ENCODE results near the gene TBC1D13. TPM values are rescaled to one million over a fixed set of nuclear protein-coding genes. Genes with fewer than 3 reads are reported as not detected.

The TBC1D13 gene
- total and polyA plus RNA-seq, 2 of the 13 experiments (the other 11 are each of a cell fraction or from before 2014, with no cell fraction given), result 17.9 to 19.7 TPM

- TF ChIP-seq ZSCAN20 (CRISPR knock-in tag; IDR thresholded peaks at IDR 0.05; ENCODE audit: borderline replicate concordance), result peak; percentile 90
- 0 out of 2 replicates have a peak, but pooled peaks have one; percentile 24 for TF ChIP-seq BRCA1 (CRISPR knock-in tag; IDR thresholded peaks at IDR 0.05)
- no peak for TF ChIP-seq ZBTB46 (CRISPR knock-in tag; IDR thresholded peaks at IDR 0.05; ENCODE audit: borderline replicate concordance)
- TF ChIP-seq NR2C2 (CRISPR knock-in tag; IDR thresholded peaks at IDR 0.05; ENCODE audit: borderline replicate concordance), result peak; percentile 83
- peak; percentile 89 for TF ChIP-seq ZNF781 (CRISPR knock-in tag; IDR thresholded peaks at IDR 0.05; ENCODE audit: borderline replicate concordance, not compliant biosample characterization)
- peak; percentile 86; the same call in 1 of the 2 replicates for TF ChIP-seq ZFP90 (CRISPR knock-in tag; IDR thresholded peaks at IDR 0.05; ENCODE audit: borderline replicate concordance)
- TF ChIP-seq, protein P1, sequence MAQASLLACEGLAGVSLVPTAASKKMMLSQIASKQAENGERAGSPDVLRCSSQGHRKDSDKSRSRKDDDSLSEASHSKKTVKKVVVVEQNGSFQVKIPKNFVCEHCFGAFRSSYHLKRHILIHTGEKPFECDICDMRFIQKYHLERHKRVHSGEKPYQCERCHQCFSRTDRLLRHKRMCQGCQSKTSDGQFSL (CRISPR knock-in tag; IDR thresholded peaks at IDR 0.05), result peak; percentile 72
- peak; percentile 91 for TF ChIP-seq ZNF709 (CRISPR knock-in tag; IDR thresholded peaks at IDR 0.05)
- peak; percentile 65; the same call in 1 of the 2 replicates for TF ChIP-seq ONECUT2 (CRISPR knock-in tag; IDR thresholded peaks at IDR 0.05)
- TF ChIP-seq KAT7 (CRISPR knock-in tag; IDR thresholded peaks at IDR 0.05; ENCODE audit: borderline replicate concordance), result peak; percentile 94; the same call in 1 of the 2 replicates
- TF ChIP-seq SALL2 (CRISPR knock-in tag; IDR thresholded peaks at IDR 0.05), result peak; percentile 93
- TF ChIP-seq, protein P2, sequence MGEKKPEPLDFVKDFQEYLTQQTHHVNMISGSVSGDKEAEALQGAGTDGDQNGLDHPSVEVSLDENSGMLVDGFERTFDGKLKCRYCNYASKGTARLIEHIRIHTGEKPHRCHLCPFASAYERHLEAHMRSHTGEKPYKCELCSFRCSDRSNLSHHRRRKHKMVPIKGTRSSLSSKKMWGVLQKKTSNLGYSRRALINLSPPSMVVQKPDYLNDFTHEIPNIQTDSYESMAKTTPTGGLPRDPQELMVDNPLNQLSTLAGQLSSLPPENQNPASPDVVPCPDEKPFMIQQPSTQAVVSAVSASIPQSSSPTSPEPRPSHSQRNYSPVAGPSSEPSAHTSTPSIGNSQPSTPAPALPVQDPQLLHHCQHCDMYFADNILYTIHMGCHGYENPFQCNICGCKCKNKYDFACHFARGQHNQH (CRISPR knock-in tag; IDR thresholded peaks at IDR 0.05), result peak; percentile 98
- TF ChIP-seq, protein P3, sequence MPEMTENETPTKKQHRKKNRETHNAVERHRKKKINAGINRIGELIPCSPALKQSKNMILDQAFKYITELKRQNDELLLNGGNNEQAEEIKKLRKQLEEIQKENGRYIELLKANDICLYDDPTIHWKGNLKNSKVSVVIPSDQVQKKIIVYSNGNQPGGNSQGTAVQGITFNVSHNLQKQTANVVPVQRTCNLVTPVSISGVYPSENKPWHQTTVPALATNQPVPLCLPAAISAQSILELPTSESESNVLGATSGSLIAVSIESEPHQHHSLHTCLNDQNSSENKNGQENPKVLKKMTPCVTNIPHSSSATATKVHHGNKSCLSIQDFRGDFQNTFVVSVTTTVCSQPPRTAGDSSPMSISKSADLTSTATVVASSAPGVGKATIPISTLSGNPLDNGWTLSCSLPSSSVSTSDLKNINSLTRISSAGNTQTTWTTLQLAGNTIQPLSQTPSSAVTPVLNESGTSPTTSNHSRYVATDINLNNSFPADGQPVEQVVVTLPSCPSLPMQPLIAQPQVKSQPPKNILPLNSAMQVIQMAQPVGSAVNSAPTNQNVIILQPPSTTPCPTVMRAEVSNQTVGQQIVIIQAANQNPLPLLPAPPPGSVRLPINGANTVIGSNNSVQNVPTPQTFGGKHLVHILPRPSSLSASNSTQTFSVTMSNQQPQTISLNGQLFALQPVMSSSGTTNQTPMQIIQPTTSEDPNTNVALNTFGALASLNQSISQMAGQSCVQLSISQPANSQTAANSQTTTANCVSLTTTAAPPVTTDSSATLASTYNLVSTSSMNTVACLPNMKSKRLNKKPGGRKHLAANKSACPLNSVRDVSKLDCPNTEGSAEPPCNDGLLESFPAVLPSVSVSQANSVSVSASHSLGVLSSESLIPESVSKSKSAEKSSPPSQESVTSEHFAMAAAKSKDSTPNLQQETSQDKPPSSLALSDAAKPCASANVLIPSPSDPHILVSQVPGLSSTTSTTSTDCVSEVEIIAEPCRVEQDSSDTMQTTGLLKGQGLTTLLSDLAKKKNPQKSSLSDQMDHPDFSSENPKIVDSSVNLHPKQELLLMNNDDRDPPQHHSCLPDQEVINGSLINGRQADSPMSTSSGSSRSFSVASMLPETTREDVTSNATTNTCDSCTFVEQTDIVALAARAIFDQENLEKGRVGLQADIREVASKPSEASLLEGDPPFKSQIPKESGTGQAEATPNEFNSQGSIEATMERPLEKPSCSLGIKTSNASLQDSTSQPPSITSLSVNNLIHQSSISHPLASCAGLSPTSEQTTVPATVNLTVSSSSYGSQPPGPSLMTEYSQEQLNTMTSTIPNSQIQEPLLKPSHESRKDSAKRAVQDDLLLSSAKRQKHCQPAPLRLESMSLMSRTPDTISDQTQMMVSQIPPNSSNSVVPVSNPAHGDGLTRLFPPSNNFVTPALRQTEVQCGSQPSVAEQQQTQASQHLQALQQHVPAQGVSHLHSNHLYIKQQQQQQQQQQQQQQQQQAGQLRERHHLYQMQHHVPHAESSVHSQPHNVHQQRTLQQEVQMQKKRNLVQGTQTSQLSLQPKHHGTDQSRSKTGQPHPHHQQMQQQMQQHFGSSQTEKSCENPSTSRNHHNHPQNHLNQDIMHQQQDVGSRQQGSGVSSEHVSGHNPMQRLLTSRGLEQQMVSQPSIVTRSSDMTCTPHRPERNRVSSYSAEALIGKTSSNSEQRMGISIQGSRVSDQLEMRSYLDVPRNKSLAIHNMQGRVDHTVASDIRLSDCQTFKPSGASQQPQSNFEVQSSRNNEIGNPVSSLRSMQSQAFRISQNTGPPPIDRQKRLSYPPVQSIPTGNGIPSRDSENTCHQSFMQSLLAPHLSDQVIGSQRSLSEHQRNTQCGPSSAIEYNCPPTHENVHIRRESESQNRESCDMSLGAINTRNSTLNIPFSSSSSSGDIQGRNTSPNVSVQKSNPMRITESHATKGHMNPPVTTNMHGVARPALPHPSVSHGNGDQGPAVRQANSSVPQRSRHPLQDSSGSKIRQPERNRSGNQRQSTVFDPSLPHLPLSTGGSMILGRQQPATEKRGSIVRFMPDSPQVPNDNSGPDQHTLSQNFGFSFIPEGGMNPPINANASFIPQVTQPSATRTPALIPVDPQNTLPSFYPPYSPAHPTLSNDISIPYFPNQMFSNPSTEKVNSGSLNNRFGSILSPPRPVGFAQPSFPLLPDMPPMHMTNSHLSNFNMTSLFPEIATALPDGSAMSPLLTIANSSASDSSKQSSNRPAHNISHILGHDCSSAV (CRISPR knock-in tag; IDR thresholded peaks at IDR 0.05; ENCODE audit: borderline replicate concordance), result no peak
- TF ChIP-seq RFXAP (CRISPR knock-in tag; IDR thresholded peaks at IDR 0.05; ENCODE audit: borderline replicate concordance), result peak; percentile 96
- TF ChIP-seq KMT2B (CRISPR knock-in tag; IDR thresholded peaks at IDR 0.05), result peak; percentile 86
- TF ChIP-seq TAF1 (CRISPR knock-in tag; IDR thresholded peaks at IDR 0.05), result peak; percentile 66
- peak; percentile 99 for TF ChIP-seq ZNF776 (CRISPR knock-in tag; IDR thresholded peaks at IDR 0.05)
Measured at GRCh38 chr9:128786681-128787601, at the start of gene TBC1D13 (continued).
